ENCODE data around the gene INPP4A. TPM values are rescaled to one million over a fixed set of nuclear protein-coding genes. Genes with fewer than 3 reads are reported as not detected.

INPP4A gene
- total and polyA plus RNA-seq, 9 of the 15 experiments (the other 6 are each of a cell fraction or from before 2014, with no cell fraction given): 1.8 to 15.7 (median 8.3) TPM

GRCh38 chr2:98560256-98560771 lies 115.7 kb downstream of the INPP4A start (continued):
- TF ChIP-seq MAX (CRISPR knock-in tag; IDR thresholded peaks at IDR 0.05): peak; percentile 61
- no peak for TF ChIP-seq NCOA2 (IDR thresholded peaks at IDR 0.05; ENCODE audit: partially characterized antibody in 2 of 2)
- no peak for TF ChIP-seq ZNF57 (CRISPR knock-in tag; IDR thresholded peaks at IDR 0.05)
- TF ChIP-seq XRCC4 (IDR thresholded peaks at IDR 0.05; ENCODE audit: extremely low read depth, insufficient read depth, insufficient read length): no peak
- no peak for TF ChIP-seq ZBTB33 (CRISPR knock-in tag; IDR thresholded peaks at IDR 0.05)
- no peak for TF ChIP-seq THAP7 (CRISPR knock-in tag; IDR thresholded peaks at IDR 0.05)
- no peak for TF ChIP-seq ATF1 (CRISPR knock-in tag; IDR thresholded peaks at IDR 0.05)
- no peak for TF ChIP-seq ATF1 (tag; IDR thresholded peaks at IDR 0.05)
- no peak for TF ChIP-seq ZNF586 (CRISPR knock-in tag; conservative IDR thresholded peaks at IDR 0.05)
- peak; percentile 48; the same call in 1 of the 2 replicates for TF ChIP-seq EP300 (IDR thresholded peaks at IDR 0.05; ENCODE audit: low read length)
- TF ChIP-seq HDAC8 (tag; IDR thresholded peaks at IDR 0.05): no peak
- no peak for TF ChIP-seq ZNF274 (IDR thresholded peaks at IDR 0.05; ENCODE audit: borderline replicate concordance, low read depth, low read length)
- no peak for TF ChIP-seq PREB (CRISPR knock-in tag; IDR thresholded peaks at IDR 0.05)
- TF ChIP-seq NFXL1 (CRISPR knock-in tag; IDR thresholded peaks at IDR 0.05): no peak
- TF ChIP-seq ZNF551 (CRISPR knock-in tag; IDR thresholded peaks at IDR 0.05): no peak
- no peak for TF ChIP-seq KLF6 (CRISPR knock-in tag; IDR thresholded peaks at IDR 0.05; ENCODE audit: borderline replicate concordance)
- no peak for TF ChIP-seq ZNF75A (CRISPR knock-in tag; IDR thresholded peaks at IDR 0.05)
- TF ChIP-seq RBM22 (IDR thresholded peaks at IDR 0.05; ENCODE audit: low read depth, low read length, poor library complexity, severe bottlenecking): no peak
- no peak for TF ChIP-seq ZNF655 (CRISPR knock-in tag; IDR thresholded peaks at IDR 0.05)
- TF ChIP-seq ZKSCAN3 (CRISPR knock-in tag; IDR thresholded peaks at IDR 0.05): no peak
- TF ChIP-seq CBX3 (IDR thresholded peaks at IDR 0.05; ENCODE audit: borderline replicate concordance in 1 of 2, low read length in 2 of 2): peak in 1 of 2 experiments; percentile 80; a peak in 1 of 3 replicates
- TF ChIP-seq TFAP4 (CRISPR knock-in tag; IDR thresholded peaks at IDR 0.05; ENCODE audit: borderline replicate concordance): peak; percentile 15; the same call in 1 of the 2 replicates
